GM18868 (cell line): ENCODE data around the gene MCM9.

ENCODE experiments used
- ATAC-seq: cut with Tn5 transposase; IDR thresholded peaks from one replicate; pipeline ENCODE4 v1.9.1; 2021; ENCODE audit warnings: mild to moderate bottlenecking, moderate library complexity; ENCODE audit not compliant: unreplicated experiment

Gene MCM9

GRCh38 chr6:118894425-118895260, 40.3 kb downstream of the MCM9 start:
- peak; percentile 37 for ATAC-seq

GRCh38 chr6:118893807-118894424, 41.0 kb downstream of the MCM9 start, which contains the start of gene ASF1A:
TSS of gene ASF1A (plus strand) at chr6:118894152. CDS start at chr6:118894414, 262 bp downstream.
- ATAC-seq: peak; percentile 66

- no peak for ATAC-seq
Observed at GRCh38 chr6:118893064-118893806, 41.7 kb downstream of the MCM9 start.

GRCh38 chr6:118892355-118892991, 42.5 kb downstream of the MCM9 start:
- no peak for ATAC-seq

- peak; percentile 28 for ATAC-seq
Observed at GRCh38 chr6:118890997-118891790, 43.8 kb downstream of the MCM9 start.

- ATAC-seq: no peak
Observed at GRCh38 chr6:118889163-118889562, 45.8 kb downstream of the MCM9 start.

- ATAC-seq: no peak
Observed at GRCh38 chr6:118886641-118887040, 48.3 kb downstream of the MCM9 start.

- ATAC-seq: no peak
Observed at GRCh38 chr6:118882314-118882905, 52.5 kb downstream of the MCM9 start.

GRCh38 chr6:118881440-118882313, 53.3 kb downstream of the MCM9 start:
- peak; percentile 92 for ATAC-seq

GRCh38 chr6:118877806-118878205, 57.2 kb downstream of the MCM9 start:
- no peak for ATAC-seq

GRCh38 chr6:118876814-118877213, 58.1 kb downstream of the MCM9 start:
- ATAC-seq: no peak

- no peak for ATAC-seq
Observed at GRCh38 chr6:118876198-118876597, 58.8 kb downstream of the MCM9 start.

- no peak for ATAC-seq
Observed at GRCh38 chr6:118875672-118876071, 59.3 kb downstream of the MCM9 start.

GRCh38 chr6:118873239-118873638, 61.7 kb downstream of the MCM9 start:
- ATAC-seq: no peak

- ATAC-seq: no peak
Observed at GRCh38 chr6:118872726-118873125, 62.2 kb downstream of the MCM9 start.

- no peak for ATAC-seq
Observed at GRCh38 chr6:118872318-118872717, 62.6 kb downstream of the MCM9 start.

- no peak for ATAC-seq
Observed at GRCh38 chr6:118871331-118871730, 63.6 kb downstream of the MCM9 start.

- no peak for ATAC-seq
Observed at GRCh38 chr6:118869894-118870589, 64.9 kb downstream of the MCM9 start.
